ENCODE results near the gene SYNRG. TPM values are rescaled to one million over a fixed set of nuclear protein-coding genes. Genes with fewer than 3 reads are reported as not detected.

Gene SYNRG
- total and polyA plus RNA-seq, 2 of the 13 experiments (the other 11 are each of a cell fraction or from before 2014, with no cell fraction given), result 7.3 to 8.7 TPM

- TF ChIP-seq CSRNP1 (CRISPR knock-in tag; IDR thresholded peaks at IDR 0.05) (no peak), ATAD3A (CRISPR knock-in tag; IDR thresholded peaks at IDR 0.05) (no peak), ZBTB39 (CRISPR knock-in tag; IDR thresholded peaks at IDR 0.05) (no peak), HDAC2 (CRISPR knock-in tag; IDR thresholded peaks at IDR 0.05) (peak; percentile 76; the same call in 1 of the 2 replicates), HMGXB4 (CRISPR knock-in tag; IDR thresholded peaks at IDR 0.05; ENCODE audit: borderline replicate concordance in 1 of 2, low read depth in 1 of 2) (no peak), NCOA2 (CRISPR knock-in tag; IDR thresholded peaks at IDR 0.05) (peak; percentile 76), RORA (CRISPR knock-in tag; IDR thresholded peaks at IDR 0.05) (no peak), MAZ (IDR thresholded peaks at IDR 0.05; ENCODE audit: borderline replicate concordance, low read depth, low read length) (no peak), MAZ (CRISPR knock-in tag; IDR thresholded peaks at IDR 0.05; ENCODE audit: low read depth) (no peak), SPEN (CRISPR knock-in tag; IDR thresholded peaks at IDR 0.05; ENCODE audit: low read depth) (peak; percentile 63; the same call in 1 of the 2 replicates), PHF21A (CRISPR knock-in tag; IDR thresholded peaks at IDR 0.05) (peak; percentile 62; the same call in 1 of the 2 replicates), AGO1 (IDR thresholded peaks at IDR 0.05; ENCODE audit: low read depth, low read length, poor library complexity, severe bottlenecking) (no peak), ZNF512B (CRISPR knock-in tag; IDR thresholded peaks at IDR 0.05; ENCODE audit: borderline replicate concordance) (no peak)
- TF ChIP-seq, protein P1, sequence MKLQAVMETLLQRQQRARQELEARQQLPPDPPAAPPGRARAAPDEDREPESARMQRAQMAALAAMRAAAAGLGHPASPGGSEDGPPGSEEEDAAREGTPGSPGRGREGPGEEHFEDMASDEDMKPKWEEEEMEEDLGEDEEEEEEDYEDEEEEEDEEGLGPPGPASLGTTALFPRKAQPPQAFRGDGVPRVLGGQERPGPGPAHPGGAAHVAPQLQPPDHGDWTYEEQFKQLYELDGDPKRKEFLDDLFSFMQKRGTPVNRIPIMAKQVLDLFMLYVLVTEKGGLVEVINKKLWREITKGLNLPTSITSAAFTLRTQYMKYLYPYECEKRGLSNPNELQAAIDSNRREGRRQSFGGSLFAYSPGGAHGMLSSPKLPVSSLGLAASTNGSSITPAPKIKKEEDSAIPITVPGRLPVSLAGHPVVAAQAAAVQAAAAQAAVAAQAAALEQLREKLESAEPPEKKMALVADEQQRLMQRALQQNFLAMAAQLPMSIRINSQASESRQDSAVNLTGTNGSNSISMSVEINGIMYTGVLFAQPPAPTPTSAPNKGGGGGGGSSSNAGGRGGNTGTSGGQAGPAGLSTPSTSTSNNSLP (IDR thresholded peaks at IDR 0.05; ENCODE audit: low read depth, low read length), result peak; percentile 84
- TF ChIP-seq, protein P2, sequence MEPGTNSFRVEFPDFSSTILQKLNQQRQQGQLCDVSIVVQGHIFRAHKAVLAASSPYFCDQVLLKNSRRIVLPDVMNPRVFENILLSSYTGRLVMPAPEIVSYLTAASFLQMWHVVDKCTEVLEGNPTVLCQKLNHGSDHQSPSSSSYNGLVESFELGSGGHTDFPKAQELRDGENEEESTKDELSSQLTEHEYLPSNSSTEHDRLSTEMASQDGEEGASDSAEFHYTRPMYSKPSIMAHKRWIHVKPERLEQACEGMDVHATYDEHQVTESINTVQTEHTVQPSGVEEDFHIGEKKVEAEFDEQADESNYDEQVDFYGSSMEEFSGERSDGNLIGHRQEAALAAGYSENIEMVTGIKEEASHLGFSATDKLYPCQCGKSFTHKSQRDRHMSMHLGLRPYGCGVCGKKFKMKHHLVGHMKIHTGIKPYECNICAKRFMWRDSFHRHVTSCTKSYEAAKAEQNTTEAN (CRISPR knock-in tag; conservative IDR thresholded peaks at IDR 0.05), result no peak
Measured at GRCh38 chr17:37488009-37488604, 121.1 kb downstream of the SYNRG start (continued).

All from HepG2 (cell line).